DND-41 (cell line): Measurements from ENCODE around the gene GH2.

Experiments used
- CTCF ChIP-seq: IDR thresholded peaks from 2 replicates; pipeline ENCODE4 v1.5.1; 2012; ENCODE audit warnings: borderline replicate concordance, low read length, moderate library complexity, mild to moderate bottlenecking; ENCODE audit not compliant: poor library complexity, severe bottlenecking; ENCODE audit errors: extremely low read depth
- EZH2 ChIP-seq: IDR thresholded peaks from 3 replicates; pipeline ENCODE4 v1.6.1; 2012; ENCODE audit warnings: borderline replicate concordance, low read depth, mild to moderate bottlenecking, moderate library complexity, low read length, inconsistent platforms; ENCODE audit not compliant: severe bottlenecking

- TF ChIP-seq CTCF, result peak; percentile 69
- TF ChIP-seq EZH2, result no peak
Observed at GRCh38 chr17:63834431-63835166, 47.1 kb downstream of the GH2 start.
